Inferior parietal cortex (tissue), 1 donor: ENCODE data around the gene SYNPO2.
"Not testable (repeated sequence)": the region's sequence is repeated elsewhere in the genome, so short reads cannot be mapped to it uniquely, and the experiment has no call there.

ENCODE experiments used
- DNase-seq: peaks from one replicate; pipeline ENCODE4 v3.0.0-alpha.2; 2016; ENCODE audit errors: extremely low spot score

Gene SYNPO2

DNA sequence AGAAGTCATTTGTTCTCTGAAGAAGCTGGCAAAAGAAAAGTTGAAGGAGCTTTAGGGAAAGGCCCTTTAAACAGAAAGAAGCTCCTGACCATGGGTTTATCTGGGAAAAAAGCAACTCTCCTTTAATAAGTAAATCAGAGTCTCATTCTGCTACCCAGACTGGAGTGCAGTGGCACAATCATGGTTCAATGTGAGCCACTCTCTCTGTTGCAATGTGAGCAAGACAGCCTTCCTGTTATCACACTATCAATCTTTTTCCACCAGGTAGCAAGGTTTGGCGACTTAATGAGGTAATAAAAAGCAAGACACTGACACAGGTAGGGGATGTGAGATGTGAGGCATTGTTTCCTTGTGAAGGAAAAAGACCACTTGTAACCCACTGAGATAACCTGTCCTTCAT is 111.3 kb downstream of the SYNPO2 start:
- no peak for DNase-seq

DNA sequence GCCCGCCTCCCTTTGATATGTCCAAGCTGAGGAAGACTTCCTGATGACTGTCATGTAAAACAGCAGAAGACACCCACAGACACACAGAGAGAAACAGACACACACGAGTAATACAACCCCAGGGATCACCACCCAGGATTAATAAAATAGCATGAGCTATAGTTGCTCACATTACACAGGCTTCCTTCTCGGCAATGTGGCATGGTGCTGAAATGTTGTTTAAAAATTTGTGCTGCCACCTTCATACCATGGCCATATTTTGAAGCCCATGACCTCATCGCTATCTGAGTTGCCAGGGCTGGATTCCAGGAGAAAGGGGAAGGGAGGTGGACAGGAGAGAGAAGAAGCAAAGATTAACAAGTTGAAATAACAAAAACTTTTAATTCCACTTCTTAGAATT is 111.7 kb downstream of the SYNPO2 start:
- no peak for DNase-seq

GRCh38 chr4:119002476-119002875 is 113.8 kb downstream of the SYNPO2 start:
- DNase-seq: no peak

- DNase-seq: not testable (repeated sequence)
Measured at GRCh38 chr4:119003001-119003400, 114.3 kb downstream of the SYNPO2 start.

- no peak for DNase-seq
Measured at GRCh38 chr4:119005928-119006460, 117.3 kb downstream of the SYNPO2 start.

- no peak for DNase-seq
Measured at GRCh38 chr4:119008761-119009160, 120.1 kb downstream of the SYNPO2 start.

DNA sequence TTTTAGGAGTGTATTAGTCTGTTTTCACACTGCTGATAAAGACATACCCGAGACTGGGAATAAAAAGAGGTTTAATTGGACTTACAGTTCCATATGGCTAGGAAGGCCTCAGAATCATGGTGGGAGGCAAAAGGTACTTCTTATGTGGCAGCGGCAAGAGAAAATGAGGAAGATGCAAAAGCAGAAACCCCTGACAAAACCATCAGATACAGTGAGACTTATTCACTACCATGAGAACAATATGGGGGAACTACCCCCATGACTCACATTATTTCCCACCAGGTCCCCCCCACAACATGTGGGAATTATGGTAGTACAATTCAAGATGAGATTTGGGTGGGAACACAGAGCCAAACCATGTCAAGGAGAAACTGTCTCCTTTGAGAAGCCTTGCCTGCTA is 121.6 kb downstream of the SYNPO2 start:
- not testable (repeated sequence) for DNase-seq

DNA sequence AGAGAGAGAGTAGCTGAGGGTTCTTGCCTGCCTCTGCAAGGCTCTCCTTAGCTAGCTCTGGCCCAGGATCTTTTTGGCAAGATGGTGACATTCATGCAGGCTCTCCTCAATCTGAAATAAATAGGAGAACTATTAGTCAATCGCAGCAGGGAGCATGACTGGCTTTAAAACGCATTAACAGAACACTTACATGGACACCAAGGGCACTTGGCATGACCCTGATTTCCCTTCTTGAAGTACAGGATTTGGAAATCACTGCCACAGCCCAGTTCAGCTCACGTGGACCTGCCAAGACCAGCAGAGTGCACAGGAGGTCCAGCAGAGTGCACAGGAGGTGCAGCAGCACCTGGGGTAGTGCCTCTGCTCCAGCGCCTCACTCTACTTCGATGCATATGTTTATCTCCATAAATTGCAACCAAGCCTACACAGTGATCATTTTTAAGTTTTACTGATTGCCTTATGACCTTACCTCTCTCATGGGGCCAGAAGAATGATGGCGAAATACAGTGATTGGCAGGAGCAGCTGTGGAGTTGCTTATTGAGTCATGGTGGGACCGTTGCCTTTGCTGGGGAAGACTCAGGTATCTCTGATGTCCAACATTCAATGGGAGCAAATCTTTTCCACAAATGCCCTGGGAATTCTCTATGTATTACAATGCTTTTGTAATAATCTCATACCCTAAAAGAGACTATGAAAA is 122.4 kb downstream of the SYNPO2 start:
- DNase-seq: no peak

GRCh38 chr4:119011607-119011988 is 122.9 kb downstream of the SYNPO2 start:
- no peak for DNase-seq

DNA sequence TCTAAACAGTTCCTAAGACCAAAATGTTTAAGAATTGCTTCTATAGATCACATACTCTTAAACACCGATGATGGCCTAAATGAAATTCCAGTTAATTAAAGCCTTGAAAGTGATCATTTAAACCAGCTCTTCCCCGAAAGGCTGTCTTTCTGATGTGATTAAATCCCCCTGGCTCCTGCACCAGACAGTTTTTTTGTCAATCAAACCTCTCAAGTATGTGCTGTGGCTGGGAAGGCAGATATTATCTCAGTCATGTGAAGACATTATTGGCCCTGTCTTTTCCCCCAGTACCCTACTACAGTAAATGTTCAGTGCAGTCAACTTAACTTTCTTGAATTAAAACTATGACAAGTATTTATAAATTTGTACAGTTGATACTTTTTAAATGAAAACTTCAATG is 126.0 kb downstream of the SYNPO2 start:
- no peak for DNase-seq

GRCh38 chr4:119016636-119017035 is 128.0 kb downstream of the SYNPO2 start:
- DNase-seq: no peak

GRCh38 chr4:119017636-119018035 is 129.0 kb downstream of the SYNPO2 start:
- DNase-seq: no peak

DNA sequence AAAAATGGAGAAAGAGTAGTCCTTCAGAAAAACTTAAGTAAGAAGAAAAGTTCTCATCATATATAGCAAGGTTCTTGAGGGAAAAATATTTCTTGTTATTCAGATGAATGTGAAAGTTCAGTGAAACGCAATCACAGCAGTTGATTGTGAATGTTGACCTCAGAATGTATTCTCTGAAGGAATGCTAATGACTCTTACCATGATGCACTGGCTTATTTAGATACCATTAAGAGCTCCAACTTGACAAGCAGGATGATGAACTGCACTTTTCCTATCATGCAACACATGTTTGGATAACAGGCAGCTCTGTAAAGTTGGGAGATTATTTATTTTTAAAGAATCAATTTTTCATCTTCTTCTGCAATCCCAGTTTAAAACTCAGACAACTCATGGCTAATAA is 131.5 kb downstream of the SYNPO2 start:
- DNase-seq: no peak

DNA sequence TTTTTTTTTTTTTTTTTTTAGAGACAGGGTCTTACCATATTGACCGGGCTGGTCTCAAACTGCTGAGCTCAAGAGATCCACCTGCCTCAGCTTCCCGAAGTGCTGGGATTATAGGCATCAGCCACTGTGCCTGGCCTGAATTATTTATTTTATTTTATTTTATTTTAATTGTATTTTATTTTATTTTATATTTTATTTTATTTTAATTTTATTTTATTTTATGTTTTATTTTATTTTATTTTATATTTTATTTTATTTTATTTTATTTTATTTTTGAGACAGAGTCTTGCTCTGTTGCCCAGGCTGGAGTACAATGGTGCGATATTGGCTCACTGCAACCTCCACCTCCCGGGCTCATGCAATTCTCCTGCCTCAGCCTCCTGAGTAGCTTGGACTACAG is 133.9 kb downstream of the SYNPO2 start:
- DNase-seq: not testable (repeated sequence)

- DNase-seq: no peak
Measured at GRCh38 chr4:119024102-119024501, 135.4 kb downstream of the SYNPO2 start.

DNA sequence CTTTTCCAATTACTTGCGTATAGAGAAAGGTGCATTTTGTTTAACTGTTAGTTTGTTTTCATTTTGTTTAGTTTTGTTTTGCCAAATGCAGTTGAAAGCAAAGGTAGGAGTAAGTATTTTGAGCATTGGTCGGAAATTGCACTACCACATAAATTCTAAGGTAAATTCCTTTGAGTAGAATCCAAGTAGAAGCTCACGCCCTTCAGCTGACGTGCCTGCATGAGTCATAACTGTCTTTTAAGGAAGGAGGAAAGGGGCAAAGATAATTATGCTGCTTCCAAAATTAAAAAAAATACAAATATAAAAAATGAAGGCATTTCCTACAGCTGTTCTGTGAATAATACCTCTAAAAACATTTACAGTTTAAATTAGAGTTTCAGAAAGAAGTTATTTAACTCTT is 136.8 kb downstream of the SYNPO2 start:
- DNase-seq: no peak

DNA sequence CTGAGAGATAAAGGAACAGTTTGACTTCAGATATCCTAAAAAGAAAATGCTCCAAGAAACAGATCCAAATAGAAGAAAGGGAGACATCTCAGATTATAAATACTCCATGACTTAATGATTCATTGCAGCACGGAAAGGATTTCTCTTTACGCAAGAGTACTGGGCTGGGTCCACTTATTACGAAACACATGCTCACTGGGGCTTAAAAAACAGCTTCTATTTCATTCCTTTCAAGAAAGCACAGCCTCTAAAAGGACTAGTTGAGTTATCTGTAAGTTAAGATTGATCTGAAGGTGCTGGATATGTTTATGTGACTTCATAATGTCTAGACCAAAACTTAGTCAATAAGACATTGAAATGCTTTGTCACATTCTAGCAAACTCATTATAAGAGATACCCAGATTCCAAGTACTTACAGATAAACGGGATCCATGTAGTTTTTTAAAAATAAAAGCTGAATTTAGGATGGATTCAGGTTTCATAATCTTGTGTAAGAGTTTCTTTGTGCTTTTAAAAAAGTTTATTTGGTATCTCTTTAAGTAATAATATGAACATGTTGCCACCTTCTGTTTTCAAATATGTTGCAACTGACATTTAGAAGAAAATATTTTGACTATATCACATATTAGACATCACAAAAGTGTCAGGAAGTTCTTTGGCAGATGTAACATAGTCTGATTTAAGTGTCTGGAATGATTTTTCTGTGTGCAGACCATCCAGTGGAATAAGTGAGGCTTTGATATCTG is 137.4 kb downstream of the SYNPO2 start:
- peak; percentile 45 for DNase-seq

DNA sequence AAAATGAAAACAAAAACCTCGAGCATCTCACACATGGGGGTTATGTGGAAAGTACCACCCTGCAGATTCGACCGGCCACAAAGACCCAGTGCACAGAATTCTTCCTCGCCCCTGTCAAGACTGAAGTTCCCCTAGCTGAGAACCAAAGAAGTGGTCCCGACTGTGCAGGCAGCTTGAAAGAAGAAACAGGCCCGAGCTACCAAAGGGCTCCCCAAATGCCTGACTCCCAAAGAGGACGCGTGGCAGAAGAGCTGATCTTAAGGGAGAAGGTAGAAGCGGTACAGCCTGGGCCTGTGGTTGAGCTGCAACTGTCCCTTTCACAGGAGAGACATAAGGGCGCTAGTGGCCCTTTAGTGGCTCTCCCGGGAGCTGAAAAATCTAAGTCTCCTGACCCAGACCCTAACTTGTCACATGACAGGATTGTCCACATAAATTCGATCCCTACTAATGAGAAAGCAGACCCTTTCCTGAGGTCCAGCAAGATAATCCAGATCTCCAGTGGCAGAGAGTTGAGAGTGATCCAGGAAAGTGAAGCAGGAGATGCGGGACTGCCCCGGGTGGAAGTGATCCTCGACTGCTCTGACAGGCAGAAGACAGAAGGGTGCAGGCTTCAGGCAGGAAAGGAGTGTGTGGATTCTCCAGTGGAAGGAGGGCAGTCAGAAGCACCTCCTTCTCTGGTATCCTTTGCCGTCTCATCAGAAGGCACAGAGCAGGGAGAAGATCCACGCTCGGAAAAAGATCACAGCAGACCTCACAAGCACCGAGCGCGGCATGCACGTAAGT is 138.2 kb downstream of the SYNPO2 start:
- no peak for DNase-seq

DNA sequence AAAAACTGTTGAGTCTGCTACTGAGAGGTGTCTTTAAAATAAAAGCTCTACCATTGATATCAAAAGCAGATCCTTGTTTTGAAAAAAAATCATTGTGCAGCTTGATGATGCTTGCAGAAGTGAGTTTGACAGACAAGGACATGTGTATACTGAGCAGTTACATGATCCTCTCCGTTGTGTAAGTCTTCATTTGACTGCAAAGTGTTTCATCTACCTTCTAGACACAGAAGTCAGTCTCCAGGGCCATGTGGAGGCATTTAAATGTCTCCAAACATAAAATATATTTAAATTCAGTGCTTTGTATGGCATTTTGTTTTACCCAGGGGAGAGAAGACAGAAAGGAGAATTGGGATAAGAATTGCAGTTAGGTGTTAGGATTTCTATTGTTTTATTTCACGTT is 139.2 kb downstream of the SYNPO2 start:
- no peak for DNase-seq

DNA sequence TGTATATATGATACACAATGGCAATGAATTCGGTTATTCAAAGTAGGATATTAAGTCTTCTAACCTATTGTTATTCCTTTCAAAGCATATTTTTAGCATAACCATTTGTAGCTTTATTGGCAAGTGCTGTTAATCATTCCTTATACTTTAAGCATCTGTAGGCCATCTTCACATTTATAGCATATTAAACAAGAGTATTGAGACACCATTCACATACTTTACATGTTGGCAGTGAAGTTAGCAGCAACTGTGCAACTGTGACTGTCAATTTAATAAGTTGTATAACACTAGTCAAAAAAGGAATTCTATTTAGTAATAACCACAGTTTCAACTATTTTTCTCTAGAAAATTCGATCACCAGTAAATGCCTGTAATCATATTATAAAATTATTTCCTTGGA is 139.6 kb downstream of the SYNPO2 start:
- DNase-seq: no peak

GRCh38 chr4:119029847-119030535 is 141.3 kb downstream of the SYNPO2 start:
- DNase-seq: no peak

DNA sequence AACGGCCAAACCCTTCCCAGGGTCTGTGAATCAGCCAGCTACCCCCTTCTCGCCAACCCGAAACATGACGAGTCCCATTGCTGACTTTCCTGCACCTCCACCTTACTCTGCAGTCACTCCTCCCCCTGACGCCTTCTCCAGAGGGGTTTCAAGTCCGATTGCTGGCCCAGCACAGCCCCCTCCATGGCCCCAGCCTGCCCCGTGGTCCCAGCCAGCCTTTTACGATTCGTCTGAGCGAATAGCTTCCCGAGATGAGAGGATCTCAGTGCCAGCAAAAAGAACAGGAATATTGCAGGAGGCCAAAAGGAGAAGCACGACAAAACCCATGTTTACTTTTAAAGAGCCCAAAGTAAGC is 141.9 kb downstream of the SYNPO2 start:
- no peak for DNase-seq
